Nephron (organoid): ENCODE results near the gene ZNF862.

Source experiments
- H3K27ac Mint-ChIP-seq, 3 experiments: 2 replicates each; pipeline ENCODE4 v1.8.0; 2020; ENCODE audit warnings: mixed read lengths in 3 of 3, mild to moderate bottlenecking in 2 of 3, moderate library complexity in 1 of 3
- H3K27me3 Mint-ChIP-seq: 2 replicates; pipeline ENCODE4 v1.8.0; 2021; ENCODE audit warnings: low read depth, mild to moderate bottlenecking, moderate library complexity, mixed read lengths
- H3K36me3 Mint-ChIP-seq: 2 replicates; pipeline ENCODE4 v1.8.0; 2020; ENCODE audit warnings: low read depth, mixed read lengths
- H3K4me1 Mint-ChIP-seq: 2 replicates; pipeline ENCODE4 v1.8.0; 2020; ENCODE audit warnings: mixed read lengths
- H3K4me3 Mint-ChIP-seq, 3 experiments: 2 replicates each; pipeline ENCODE4 v1.8.0; 2020; ENCODE audit warnings: mild to moderate bottlenecking in 3 of 3, mixed read lengths in 3 of 3, moderate library complexity in 2 of 3
- H3K9me3 Mint-ChIP-seq: 2 replicates; pipeline ENCODE4 v1.8.0; 2020; ENCODE audit warnings: mixed read lengths
- TF ChIP-seq, protein P1 (sequence below), 3 experiments: fragments of 200-600 bp; sonication (generic); IDR thresholded peaks; one replicate each; pipeline ENCODE4 v1.5.0; 2021; ENCODE audit warnings: antibody characterized with exemption in 3 of 3; ENCODE audit not compliant: unreplicated experiment in 3 of 3

Gene ZNF862

DNA sequence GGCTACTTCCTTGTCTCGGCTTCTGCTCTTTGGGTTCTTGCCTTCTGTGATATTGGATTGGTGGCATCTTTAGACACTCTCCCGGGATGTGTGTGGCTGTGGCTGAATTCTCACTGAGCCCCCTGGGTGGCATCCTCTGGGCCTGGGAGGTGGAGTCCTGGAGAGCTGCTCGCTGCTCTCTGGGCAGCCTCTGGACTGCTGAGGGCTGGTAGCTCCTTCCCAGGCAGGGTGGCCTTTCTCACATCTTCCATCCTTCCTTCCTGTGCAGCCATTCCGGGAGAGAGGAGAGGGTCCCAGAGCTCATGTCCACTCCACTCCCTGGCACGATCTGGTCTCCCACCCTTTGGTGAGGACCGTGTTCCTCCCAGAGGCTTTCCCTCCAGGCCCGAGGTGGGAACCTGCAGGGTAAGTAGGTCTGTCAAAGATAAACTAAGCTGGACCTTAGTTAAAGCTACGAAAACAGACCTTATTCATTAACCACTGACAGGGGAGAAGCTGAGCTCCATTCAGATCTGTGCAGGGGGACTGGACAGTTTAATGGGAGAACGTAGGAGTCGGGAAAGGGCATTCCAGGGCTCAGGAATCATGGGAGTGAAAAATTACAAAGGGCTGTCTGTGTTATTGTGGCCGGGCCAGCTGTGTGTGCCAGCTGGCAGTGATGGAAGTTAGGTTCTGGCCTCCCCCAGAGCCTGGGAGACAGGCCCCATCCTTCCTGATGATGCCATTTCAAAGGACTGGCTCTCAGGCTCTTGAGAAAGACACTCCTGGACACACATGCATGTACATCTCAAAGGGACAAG, 44.3 kb downstream of the ZNF862 start:
- peak overlapping the region; percentile 53 to 81 (median 58) for H3K27ac Mint-ChIP-seq
- TF ChIP-seq, protein P1, sequence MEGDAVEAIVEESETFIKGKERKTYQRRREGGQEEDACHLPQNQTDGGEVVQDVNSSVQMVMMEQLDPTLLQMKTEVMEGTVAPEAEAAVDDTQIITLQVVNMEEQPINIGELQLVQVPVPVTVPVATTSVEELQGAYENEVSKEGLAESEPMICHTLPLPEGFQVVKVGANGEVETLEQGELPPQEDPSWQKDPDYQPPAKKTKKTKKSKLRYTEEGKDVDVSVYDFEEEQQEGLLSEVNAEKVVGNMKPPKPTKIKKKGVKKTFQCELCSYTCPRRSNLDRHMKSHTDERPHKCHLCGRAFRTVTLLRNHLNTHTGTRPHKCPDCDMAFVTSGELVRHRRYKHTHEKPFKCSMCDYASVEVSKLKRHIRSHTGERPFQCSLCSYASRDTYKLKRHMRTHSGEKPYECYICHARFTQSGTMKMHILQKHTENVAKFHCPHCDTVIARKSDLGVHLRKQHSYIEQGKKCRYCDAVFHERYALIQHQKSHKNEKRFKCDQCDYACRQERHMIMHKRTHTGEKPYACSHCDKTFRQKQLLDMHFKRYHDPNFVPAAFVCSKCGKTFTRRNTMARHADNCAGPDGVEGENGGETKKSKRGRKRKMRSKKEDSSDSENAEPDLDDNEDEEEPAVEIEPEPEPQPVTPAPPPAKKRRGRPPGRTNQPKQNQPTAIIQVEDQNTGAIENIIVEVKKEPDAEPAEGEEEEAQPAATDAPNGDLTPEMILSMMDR (IDR thresholded peaks at IDR 0.05; ENCODE audit: unreplicated experiment in 3 of 3), result no peak
- H3K4me1 Mint-ChIP-seq, result peaks cover 67% of the 10 kb centered on the region
- no peak overlapping the region for H3K4me3 Mint-ChIP-seq
- H3K36me3 Mint-ChIP-seq, result no peaks in the 10 kb centered on the region
- H3K9me3 Mint-ChIP-seq, result no peaks in the 10 kb centered on the region
- H3K27me3 Mint-ChIP-seq, result peaks cover 16% of the 10 kb centered on the region

GRCh38 chr7:149883048-149883438, 44.9 kb downstream of the ZNF862 start:
- peaks cover 65% of the 10 kb centered on the region for H3K4me1 Mint-ChIP-seq
- H3K36me3 Mint-ChIP-seq, result no peaks in the 10 kb centered on the region
- TF ChIP-seq, protein P1 (IDR thresholded peaks at IDR 0.05; ENCODE audit: unreplicated experiment in 3 of 3), result no peak
- peak overlapping the region; percentile 53 to 81 (median 58) for H3K27ac Mint-ChIP-seq
- peak overlapping the region in 1 of 3 experiments; percentile 20 for H3K4me3 Mint-ChIP-seq
- H3K9me3 Mint-ChIP-seq, result no peaks in the 10 kb centered on the region
- peaks cover 16% of the 10 kb centered on the region for H3K27me3 Mint-ChIP-seq

DNA sequence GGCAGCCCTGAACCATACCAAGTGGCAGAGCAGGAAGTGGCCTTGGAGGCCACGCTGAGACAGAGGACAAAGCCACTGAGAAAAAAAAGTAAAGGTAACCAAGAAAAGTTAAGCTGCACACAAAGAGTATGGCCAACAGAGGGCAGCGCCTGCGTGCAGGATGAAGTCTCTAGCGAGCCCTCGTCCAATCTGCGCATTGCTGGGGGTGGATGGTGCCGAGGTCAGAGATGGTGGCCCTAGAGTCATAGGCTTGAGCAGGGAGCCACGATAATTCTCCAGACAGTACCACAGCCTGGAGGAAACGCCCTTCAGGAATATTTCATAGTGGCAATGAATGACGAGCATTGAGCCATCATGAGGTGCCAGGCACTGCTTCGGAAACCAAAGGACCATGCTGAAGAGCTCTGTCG, 45.3 kb downstream of the ZNF862 start:
- peaks cover 18% of the 10 kb centered on the region for H3K27me3 Mint-ChIP-seq
- peak overlapping the region in 1 of 3 experiments; percentile 53 for H3K27ac Mint-ChIP-seq
- H3K36me3 Mint-ChIP-seq, result no peaks in the 10 kb centered on the region
- H3K9me3 Mint-ChIP-seq, result no peaks in the 10 kb centered on the region
- H3K4me3 Mint-ChIP-seq, result peak overlapping the region in 1 of 3 experiments; percentile 20
- peaks cover 68% of the 10 kb centered on the region for H3K4me1 Mint-ChIP-seq
- TF ChIP-seq, protein P1 (IDR thresholded peaks at IDR 0.05; ENCODE audit: unreplicated experiment in 3 of 3), result peak; percentile 61 to 71 (median 70)

DNA sequence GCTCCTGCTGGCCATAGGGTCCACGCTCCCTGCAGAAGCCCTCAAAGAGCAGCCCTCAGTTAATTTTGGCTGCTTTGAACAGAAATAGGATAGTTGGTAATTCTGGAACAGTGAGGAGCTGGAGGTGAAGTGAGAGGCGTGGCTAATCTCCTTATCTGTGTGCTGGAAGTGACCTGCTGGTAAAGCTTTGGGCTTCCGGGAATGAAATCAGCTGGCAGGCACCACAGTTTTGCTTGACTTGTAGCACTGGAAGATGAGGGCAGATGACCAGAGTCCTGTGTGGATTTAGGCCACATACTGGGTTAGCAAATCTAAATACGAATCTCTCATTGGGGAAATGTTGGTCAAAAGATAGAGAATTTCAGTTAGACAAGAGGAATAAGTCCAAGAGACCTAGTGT, 45.8 kb downstream of the ZNF862 start:
- TF ChIP-seq, protein P1 (IDR thresholded peaks at IDR 0.05; ENCODE audit: unreplicated experiment in 3 of 3), result no peak
- H3K27me3 Mint-ChIP-seq, result peaks cover 19% of the 10 kb centered on the region
- H3K27ac Mint-ChIP-seq, result peak overlapping the region in 1 of 3 experiments; percentile 53
- no peaks in the 10 kb centered on the region for H3K36me3 Mint-ChIP-seq
- no peak overlapping the region for H3K4me3 Mint-ChIP-seq
- H3K9me3 Mint-ChIP-seq, result no peaks in the 10 kb centered on the region
- peaks cover 68% of the 10 kb centered on the region for H3K4me1 Mint-ChIP-seq

- TF ChIP-seq, protein P1 (IDR thresholded peaks at IDR 0.05; ENCODE audit: unreplicated experiment in 3 of 3), result no peak
- Mint-ChIP-seq H3K27ac (peak overlapping the region in 1 of 3 experiments; percentile 53), H3K4me3 (no peak overlapping the region), H3K36me3 (no peaks in the 10 kb centered on the region), H3K9me3 (no peaks in the 10 kb centered on the region), H3K27me3 (peaks cover 19% of the 10 kb centered on the region), H3K4me1 (peaks cover 68% of the 10 kb centered on the region)
Measured at GRCh38 chr7:149884541-149884940, 46.4 kb downstream of the ZNF862 start.
